HG03159 (cell line): ENCODE data around the gene NUP35.

ENCODE experiments used
- ATAC-seq: cut with Tn5 transposase; IDR thresholded peaks from one replicate; pipeline ENCODE4 v1.9.1; 2021; ENCODE audit warnings: mild to moderate bottlenecking, moderate library complexity; ENCODE audit not compliant: unreplicated experiment

NUP35 gene

DNA sequence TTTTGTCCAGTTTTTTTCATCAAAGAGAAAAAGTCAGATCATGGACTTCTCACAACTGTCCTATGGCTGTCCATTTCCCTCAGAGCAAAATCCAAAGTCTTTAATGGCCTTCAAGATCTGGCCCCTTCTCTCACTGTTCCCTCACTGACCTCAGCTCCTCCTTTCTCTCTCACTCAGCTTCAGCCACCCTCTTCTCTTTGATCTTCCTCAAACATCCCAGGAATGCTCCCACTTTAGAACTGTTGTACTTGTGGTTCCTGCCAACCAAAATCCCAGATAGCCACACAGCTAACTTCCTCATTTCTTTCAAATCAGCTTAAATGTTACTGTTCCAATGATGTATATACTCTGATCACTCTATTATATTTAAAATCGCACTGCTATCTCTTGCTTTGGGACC lies 82.9 kb downstream of the NUP35 start:
- no peak for ATAC-seq

DNA sequence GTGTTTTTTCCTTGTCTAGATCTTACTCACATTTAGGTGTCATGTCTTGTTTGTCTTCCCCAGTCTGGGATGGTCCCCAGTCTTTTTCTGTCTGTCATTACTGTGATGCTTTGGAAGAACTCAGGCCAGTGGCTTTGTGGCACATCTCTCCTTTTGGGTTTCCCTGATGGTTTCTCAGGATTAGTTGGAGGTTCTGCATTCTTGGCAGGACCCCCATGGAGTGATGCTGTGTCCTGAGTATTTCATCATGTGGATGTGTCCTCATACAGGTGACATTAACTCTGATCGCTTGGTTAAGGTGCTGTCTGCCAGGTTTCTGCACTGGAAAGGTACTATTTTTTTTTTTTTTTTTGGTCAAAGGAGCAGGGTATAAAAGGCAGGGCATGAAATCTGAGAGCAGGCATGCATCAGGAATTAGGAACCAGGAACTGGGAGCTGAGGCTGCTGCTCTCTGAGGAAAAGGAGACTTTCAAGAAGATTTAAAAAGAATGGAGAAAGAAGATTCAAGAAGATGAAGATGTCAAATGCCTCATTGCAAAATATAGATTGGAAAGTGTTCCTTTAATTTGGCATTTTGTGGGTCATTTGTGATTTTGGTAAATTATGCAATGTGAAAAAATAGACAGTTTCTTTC lies 85.3 kb downstream of the NUP35 start:
- ATAC-seq, result no peak
